SK-N-SH (cell line): ENCODE measurements around the gene PSMB2.
"Not testable (repeated sequence)": the region's sequence is repeated elsewhere in the genome, so short reads cannot be mapped to it uniquely, and the experiment has no call there.

Source experiments
- CHD2 ChIP-seq: fragments of 150-350 bp; IDR thresholded peaks from 2 replicates; pipeline ENCODE4 v1.6.1; 2018; ENCODE audit warnings: low read length; ENCODE audit not compliant: partially characterized antibody
- CTCF ChIP-seq: fragments of 200-600 bp; sonication (generic); IDR thresholded peaks from 2 replicates; pipeline ENCODE4 v1.6.1; 2017; ENCODE audit warnings: antibody characterized with exemption, mild to moderate bottlenecking, moderate library complexity
- EP300 ChIP-seq, 2 experiments: IDR thresholded peaks; 2 replicates each; pipeline versions ENCODE4 v1.4.0 to v1.6.1; 2012; ENCODE audit warnings: borderline replicate concordance in 1 of 2, low read depth in 1 of 2, low read length in 1 of 2
- EZH2phosphoT487 ChIP-seq: fragments of 200-600 bp; sonication (generic); IDR thresholded peaks from 2 replicates; pipeline ENCODE4 v1.6.1; 2017; ENCODE audit warnings: low read depth, mixed run types, mild to moderate bottlenecking, antibody characterized with exemption, moderate library complexity, borderline replicate concordance
- FOXM1 ChIP-seq: IDR thresholded peaks from 2 replicates; pipeline ENCODE4 v1.4.0; 2012; ENCODE audit warnings: low read depth, mild to moderate bottlenecking
- POLR2AphosphoS5 ChIP-seq: IDR thresholded peaks from 2 replicates; pipeline ENCODE4 v1.6.1; 2012; ENCODE audit warnings: low read depth, low read length
- RCOR1 ChIP-seq: fragments of 150-350 bp; IDR thresholded peaks from 2 replicates; pipeline ENCODE4 v1.6.1; 2017; ENCODE audit warnings: antibody characterized with exemption, low read length
- USF2 ChIP-seq: fragments of 150-350 bp; IDR thresholded peaks from 2 replicates; pipeline ENCODE4 v1.6.1; 2017; ENCODE audit warnings: antibody characterized with exemption, low read length, low read depth, borderline replicate concordance
- ZBTB33 ChIP-seq: IDR thresholded peaks from 2 replicates; pipeline ENCODE4 v1.4.0; 2012; ENCODE audit warnings: low read depth, borderline replicate concordance
- TF ChIP-seq, protein P1 (sequence below): IDR thresholded peaks from 2 replicates; pipeline ENCODE4 v1.4.0; 2012; ENCODE audit warnings: low read depth
- TF ChIP-seq, protein P2 (sequence below): IDR thresholded peaks from 2 replicates; pipeline ENCODE4 v1.4.0; 2012; ENCODE audit warnings: low read depth, borderline replicate concordance
- TF ChIP-seq, protein P3 (sequence below): fragments of 150-350 bp; IDR thresholded peaks from 2 replicates; pipeline ENCODE4 v1.6.1; 2016; ENCODE audit warnings: mild to moderate bottlenecking, low read depth, low read length

GRCh38 chr1:35581621-35582020 lies 59.7 kb downstream of the PSMB2 start:
- TF ChIP-seq CTCF; CHD2; FOXM1; ZBTB33; POLR2AphosphoS5; EP300 (IDR thresholded peaks at IDR 0.05; ENCODE audit: borderline replicate concordance in 1 of 2, low read depth in 1 of 2, low read length in 1 of 2); USF2; EZH2phosphoT487; RCOR1: not testable (repeated sequence)
- TF ChIP-seq, protein P1, sequence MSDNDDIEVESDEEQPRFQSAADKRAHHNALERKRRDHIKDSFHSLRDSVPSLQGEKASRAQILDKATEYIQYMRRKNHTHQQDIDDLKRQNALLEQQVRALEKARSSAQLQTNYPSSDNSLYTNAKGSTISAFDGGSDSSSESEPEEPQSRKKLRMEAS: not testable (repeated sequence)
- TF ChIP-seq, protein P2, sequence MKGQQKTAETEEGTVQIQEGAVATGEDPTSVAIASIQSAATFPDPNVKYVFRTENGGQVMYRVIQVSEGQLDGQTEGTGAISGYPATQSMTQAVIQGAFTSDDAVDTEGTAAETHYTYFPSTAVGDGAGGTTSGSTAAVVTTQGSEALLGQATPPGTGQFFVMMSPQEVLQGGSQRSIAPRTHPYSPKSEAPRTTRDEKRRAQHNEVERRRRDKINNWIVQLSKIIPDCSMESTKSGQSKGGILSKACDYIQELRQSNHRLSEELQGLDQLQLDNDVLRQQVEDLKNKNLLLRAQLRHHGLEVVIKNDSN: not testable (repeated sequence)
- TF ChIP-seq, protein P3, sequence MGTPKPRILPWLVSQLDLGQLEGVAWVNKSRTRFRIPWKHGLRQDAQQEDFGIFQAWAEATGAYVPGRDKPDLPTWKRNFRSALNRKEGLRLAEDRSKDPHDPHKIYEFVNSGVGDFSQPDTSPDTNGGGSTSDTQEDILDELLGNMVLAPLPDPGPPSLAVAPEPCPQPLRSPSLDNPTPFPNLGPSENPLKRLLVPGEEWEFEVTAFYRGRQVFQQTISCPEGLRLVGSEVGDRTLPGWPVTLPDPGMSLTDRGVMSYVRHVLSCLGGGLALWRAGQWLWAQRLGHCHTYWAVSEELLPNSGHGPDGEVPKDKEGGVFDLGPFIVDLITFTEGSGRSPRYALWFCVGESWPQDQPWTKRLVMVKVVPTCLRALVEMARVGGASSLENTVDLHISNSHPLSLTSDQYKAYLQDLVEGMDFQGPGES: not testable (repeated sequence)
